ENCODE results near the gene ONECUT3.

The ONECUT3 gene

DNA sequence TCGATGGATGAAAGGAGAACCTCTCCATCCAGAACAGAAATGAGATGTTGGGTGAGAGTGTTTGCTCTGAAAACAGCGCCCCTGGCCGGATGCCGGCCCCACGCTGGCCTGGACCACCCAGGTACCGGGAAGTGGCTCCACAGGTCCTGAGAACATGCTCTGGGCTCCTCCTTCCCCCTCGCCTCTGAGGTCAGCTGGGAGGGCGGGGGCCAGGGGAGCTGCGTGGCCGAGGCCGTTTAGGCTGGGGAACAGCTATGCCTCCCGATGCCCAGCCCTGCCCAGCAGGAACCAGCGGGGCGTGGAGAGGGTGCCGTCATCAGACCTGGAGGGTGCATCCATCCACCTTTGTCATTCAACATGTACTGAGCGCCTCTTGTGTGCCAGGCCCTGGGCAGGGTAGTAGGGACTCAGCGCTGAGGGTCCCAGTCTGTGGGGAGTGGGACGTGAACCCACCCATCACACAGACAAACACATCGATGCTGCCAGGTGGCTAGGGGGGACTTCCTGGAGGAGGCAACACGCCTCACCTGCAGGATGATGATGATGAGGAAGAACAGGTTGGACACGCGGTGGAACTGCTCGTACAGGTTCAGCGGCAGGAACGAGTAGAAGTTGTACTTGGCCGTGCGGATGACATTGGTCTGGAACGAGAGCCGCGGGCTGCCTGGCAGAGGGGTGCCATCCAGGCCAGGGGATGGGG is 54.5 kb downstream of the ONECUT3 start:
- Histone ChIP-seq H3K27ac (ENCODE audit: low read depth in 2 of 2, low read length in 2 of 2) (no peak overlapping the region), H3K36me3 (ENCODE audit: control insufficient read depth in 2 of 2, insufficient read depth in 2 of 2, low read length in 2 of 2) (no peaks in the 10 kb centered on the region), H3K4me1 (ENCODE audit: control insufficient read depth in 2 of 2, insufficient read depth in 2 of 2, low read length in 2 of 2) (peaks cover 7 to 9% of the 10 kb centered on the region in 2 donors)

DNA sequence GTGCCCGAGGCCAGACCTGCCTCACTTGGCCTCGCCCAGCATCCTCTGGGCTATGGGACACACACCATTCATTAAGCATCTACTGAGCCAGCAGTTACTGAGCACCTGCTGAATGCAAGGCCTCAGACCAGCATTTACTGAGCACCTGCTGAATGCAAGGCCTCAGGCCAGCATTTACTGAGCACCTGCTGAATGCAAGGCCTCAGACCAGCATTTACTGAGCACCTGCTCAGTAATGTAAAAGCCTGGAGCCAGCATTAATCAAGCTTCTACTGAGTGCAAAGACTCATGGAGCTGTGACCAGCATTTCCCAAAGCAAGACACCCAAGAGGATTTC is 55.1 kb downstream of the ONECUT3 start:
- no peaks in the 10 kb centered on the region for H3K36me3 ChIP-seq (ENCODE audit: control insufficient read depth in 2 of 2, insufficient read depth in 2 of 2, low read length in 2 of 2)
- no peak overlapping the region for H3K9ac ChIP-seq (ENCODE audit: low read depth in 1 of 2, low read length in 2 of 2)
- H3K4me1 ChIP-seq (ENCODE audit: control insufficient read depth in 2 of 2, insufficient read depth in 2 of 2, low read length in 2 of 2), result peaks cover 12 to 14% of the 10 kb centered on the region in 2 donors
- H3K4me3 ChIP-seq (ENCODE audit: low read length in 2 of 2), result no peak overlapping the region
- H3K9me3 ChIP-seq (ENCODE audit: control insufficient read depth in 2 of 2, low read length in 2 of 2), result no peaks in the 10 kb centered on the region
- H3K27ac ChIP-seq (ENCODE audit: low read depth in 2 of 2, low read length in 2 of 2), result no peak overlapping the region
- H3K27me3 ChIP-seq (ENCODE audit: control insufficient read depth in 2 of 2, insufficient read depth in 2 of 2, low read length in 2 of 2), result no peaks in the 10 kb centered on the region

More for the DNA sequence above, 54.5 kb downstream of the ONECUT3 start:
- Histone ChIP-seq H3K9ac (ENCODE audit: low read depth in 1 of 2, low read length in 2 of 2) (no peak overlapping the region), H3K4me3 (ENCODE audit: low read length in 2 of 2) (no peak overlapping the region), H3K27me3 (ENCODE audit: control insufficient read depth in 2 of 2, insufficient read depth in 2 of 2, low read length in 2 of 2) (no peaks in the 10 kb centered on the region), H3K9me3 (ENCODE audit: control insufficient read depth in 2 of 2, low read length in 2 of 2) (no peaks in the 10 kb centered on the region)

DNA sequence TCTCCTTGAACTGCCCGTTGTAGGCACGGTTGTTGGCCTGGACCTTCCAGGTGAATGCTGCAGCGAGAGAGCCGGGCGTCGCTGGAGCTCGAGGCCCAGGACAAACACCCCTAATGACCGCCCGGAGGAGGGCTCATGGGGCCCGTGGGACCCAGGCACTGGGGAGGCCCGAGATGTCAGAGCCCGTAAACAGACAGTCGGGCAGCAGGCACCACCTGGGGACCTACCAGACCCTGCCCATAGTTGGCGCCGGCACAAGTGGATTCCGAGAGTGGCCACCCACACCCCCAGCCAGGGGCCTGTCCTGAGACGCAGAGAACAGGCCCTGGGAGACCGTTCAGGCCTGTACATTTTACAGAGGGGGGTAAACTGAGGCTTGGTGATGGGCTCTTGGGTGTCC is 56.4 kb downstream of the ONECUT3 start:
- Histone ChIP-seq H3K4me3 (ENCODE audit: low read length in 2 of 2) (no peak overlapping the region), H3K27ac (ENCODE audit: low read depth in 2 of 2, low read length in 2 of 2) (no peak overlapping the region), H3K27me3 (ENCODE audit: control insufficient read depth in 2 of 2, insufficient read depth in 2 of 2, low read length in 2 of 2) (no peaks in the 10 kb centered on the region), H3K9me3 (ENCODE audit: control insufficient read depth in 2 of 2, low read length in 2 of 2) (no peaks in the 10 kb centered on the region), H3K4me1 (ENCODE audit: control insufficient read depth in 2 of 2, insufficient read depth in 2 of 2, low read length in 2 of 2) (peaks cover 14 to 15% of the 10 kb centered on the region in 2 donors), H3K36me3 (ENCODE audit: control insufficient read depth in 2 of 2, insufficient read depth in 2 of 2, low read length in 2 of 2) (no peaks in the 10 kb centered on the region), H3K9ac (ENCODE audit: low read depth in 1 of 2, low read length in 2 of 2) (no peak overlapping the region)

DNA sequence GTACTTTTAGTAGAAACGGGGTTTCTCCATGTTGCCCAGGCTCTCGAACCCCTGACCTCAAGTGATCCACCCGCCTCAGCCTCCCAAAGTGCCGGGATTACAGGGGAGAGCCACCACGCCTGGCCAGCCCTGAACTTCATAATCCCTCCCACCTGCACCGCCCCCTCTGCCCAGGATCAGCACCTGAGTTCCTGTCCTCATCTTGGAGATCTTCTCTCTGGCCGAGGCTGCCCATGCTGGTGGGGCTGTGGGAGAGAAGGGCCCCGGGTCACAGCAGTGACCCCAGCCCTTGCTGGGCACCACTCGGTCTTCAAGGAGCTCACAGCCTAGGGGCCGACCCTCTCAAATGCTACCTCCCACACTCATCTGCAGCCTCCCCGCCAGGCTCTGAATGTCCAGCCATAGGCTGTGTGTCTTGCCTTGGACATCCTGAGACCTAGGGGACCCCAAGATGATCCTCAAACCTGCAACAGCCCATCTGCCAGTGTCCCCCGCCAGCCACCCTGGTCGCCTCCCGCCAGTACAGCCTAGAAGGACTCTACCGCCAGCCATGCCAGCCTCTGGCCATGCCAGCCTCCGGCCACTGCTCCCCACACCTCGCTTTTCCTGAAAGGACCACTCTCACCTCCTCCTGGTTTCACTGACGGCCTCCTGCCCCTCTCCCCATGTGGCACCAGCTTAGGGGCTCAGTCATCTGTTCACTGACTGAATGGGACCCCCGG is 57.3 kb downstream of the ONECUT3 start:
- Histone ChIP-seq H3K9me3 (ENCODE audit: control insufficient read depth in 2 of 2, low read length in 2 of 2) (no peaks in the 10 kb centered on the region), H3K4me1 (ENCODE audit: control insufficient read depth in 2 of 2, insufficient read depth in 2 of 2, low read length in 2 of 2) (peaks cover 14 to 15% of the 10 kb centered on the region in 2 donors), H3K4me3 (ENCODE audit: low read length in 2 of 2) (no peak overlapping the region), H3K27ac (ENCODE audit: low read depth in 2 of 2, low read length in 2 of 2) (no peak overlapping the region), H3K9ac (ENCODE audit: low read depth in 1 of 2, low read length in 2 of 2) (no peak overlapping the region), H3K27me3 (ENCODE audit: control insufficient read depth in 2 of 2, insufficient read depth in 2 of 2, low read length in 2 of 2) (no peaks in the 10 kb centered on the region), H3K36me3 (ENCODE audit: control insufficient read depth in 2 of 2, insufficient read depth in 2 of 2, low read length in 2 of 2) (no peaks in the 10 kb centered on the region)

- H3K9me3 ChIP-seq (ENCODE audit: control insufficient read depth in 2 of 2, low read length in 2 of 2), result no peaks in the 10 kb centered on the region
- H3K4me1 ChIP-seq (ENCODE audit: control insufficient read depth in 2 of 2, insufficient read depth in 2 of 2, low read length in 2 of 2), result peaks cover 14 to 15% of the 10 kb centered on the region in 2 donors
- H3K9ac ChIP-seq (ENCODE audit: low read depth in 1 of 2, low read length in 2 of 2), result peak overlapping the region in 1 of 2 donors; percentile 10
- peak overlapping the region in 1 of 2 donors; percentile 26 for H3K27ac ChIP-seq (ENCODE audit: low read depth in 2 of 2, low read length in 2 of 2)
- H3K36me3 ChIP-seq (ENCODE audit: control insufficient read depth in 2 of 2, insufficient read depth in 2 of 2, low read length in 2 of 2), result peaks cover under 1 to 6% of the 10 kb centered on the region in 2 donors
- no peaks in the 10 kb centered on the region for H3K27me3 ChIP-seq (ENCODE audit: control insufficient read depth in 2 of 2, insufficient read depth in 2 of 2, low read length in 2 of 2)
- H3K4me3 ChIP-seq (ENCODE audit: low read length in 2 of 2), result peak overlapping the region; percentile 35 to 44
Measured at GRCh38 chr19:1811472-1811894, 58.2 kb downstream of the ONECUT3 start.

- peaks cover 14 to 15% of the 10 kb centered on the region in 2 donors for H3K4me1 ChIP-seq (ENCODE audit: control insufficient read depth in 2 of 2, insufficient read depth in 2 of 2, low read length in 2 of 2)
- no peaks in the 10 kb centered on the region for H3K9me3 ChIP-seq (ENCODE audit: control insufficient read depth in 2 of 2, low read length in 2 of 2)
- no peaks in the 10 kb centered on the region for H3K27me3 ChIP-seq (ENCODE audit: control insufficient read depth in 2 of 2, insufficient read depth in 2 of 2, low read length in 2 of 2)
- H3K4me3 ChIP-seq (ENCODE audit: low read length in 2 of 2), result peak within 1 kb of the TSS; percentile 71 to 78
- peaks cover 4 to 10% of the 10 kb centered on the region in 2 donors for H3K36me3 ChIP-seq (ENCODE audit: control insufficient read depth in 2 of 2, insufficient read depth in 2 of 2, low read length in 2 of 2)
- H3K9ac ChIP-seq (ENCODE audit: low read depth in 1 of 2, low read length in 2 of 2), result peak within 1 kb of the TSS; percentile 60 to 63
- peak within 1 kb of the TSS; percentile 74 for H3K27ac ChIP-seq (ENCODE audit: low read depth in 2 of 2, low read length in 2 of 2)
Measured at GRCh38 chr19:1811942-1812425, 58.7 kb downstream of the ONECUT3 start, which contains the start of gene ATP8B3. Gene ATP8B3 (minus strand): TSS chr19:1812276. CDS start chr19:1811736, 540 bp downstream.

DNA sequence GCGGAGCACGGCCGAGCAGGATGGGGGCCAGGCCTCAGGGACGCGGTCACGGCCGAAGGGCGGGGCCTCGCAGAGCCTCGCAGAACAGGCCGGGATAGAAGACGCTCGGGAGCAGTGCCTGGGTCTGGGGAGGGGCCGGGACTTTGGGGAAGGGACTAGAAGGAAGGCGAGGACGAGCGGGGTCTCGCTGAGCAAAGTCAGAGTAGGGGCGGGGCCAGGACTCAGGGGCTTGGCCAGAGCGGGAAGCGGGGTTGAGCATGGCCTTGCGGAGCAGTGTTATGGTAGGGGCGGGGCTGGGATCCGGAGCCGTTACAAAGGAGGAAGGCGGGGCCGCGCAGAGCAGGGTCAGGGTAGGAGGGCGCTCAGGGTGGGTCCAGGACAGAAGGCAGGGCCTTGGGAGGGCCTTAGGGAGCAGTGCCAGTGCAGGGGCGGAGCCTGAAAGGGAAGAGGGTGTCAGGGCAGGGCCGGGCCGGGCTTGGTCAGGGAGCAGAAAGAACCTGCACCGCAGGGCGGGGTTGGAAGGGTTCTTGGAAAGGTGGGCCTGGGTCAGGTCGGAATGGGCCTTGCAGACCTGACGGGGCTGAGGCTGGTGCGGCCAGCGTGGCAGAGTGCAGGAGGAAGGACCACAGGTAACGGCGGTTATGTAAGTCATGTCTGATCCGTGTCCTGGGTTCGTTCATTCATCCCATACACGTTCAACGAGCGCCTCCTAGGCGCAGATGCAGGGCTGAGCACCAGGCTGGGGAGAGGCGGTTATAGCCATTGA is 59.3 kb downstream of the ONECUT3 start:
- Histone ChIP-seq H3K4me3 (ENCODE audit: low read length in 2 of 2) (peak overlapping the region; percentile 71 to 78), H3K27me3 (ENCODE audit: control insufficient read depth in 2 of 2, insufficient read depth in 2 of 2, low read length in 2 of 2) (no peaks in the 10 kb centered on the region), H3K4me1 (ENCODE audit: control insufficient read depth in 2 of 2, insufficient read depth in 2 of 2, low read length in 2 of 2) (peaks cover 14 to 15% of the 10 kb centered on the region in 2 donors), H3K9ac (ENCODE audit: low read depth in 1 of 2, low read length in 2 of 2) (peak overlapping the region; percentile 60 to 63), H3K9me3 (ENCODE audit: control insufficient read depth in 2 of 2, low read length in 2 of 2) (no peaks in the 10 kb centered on the region), H3K36me3 (ENCODE audit: control insufficient read depth in 2 of 2, insufficient read depth in 2 of 2, low read length in 2 of 2) (peaks cover 10 to 15% of the 10 kb centered on the region in 2 donors), H3K27ac (ENCODE audit: low read depth in 2 of 2, low read length in 2 of 2) (peak overlapping the region; percentile 74)

GRCh38 chr19:1813192-1814182 is 60.2 kb downstream of the ONECUT3 start:
- Histone ChIP-seq H3K4me3 (ENCODE audit: low read length in 2 of 2) (peak overlapping the region; percentile 71 to 78), H3K27ac (ENCODE audit: low read depth in 2 of 2, low read length in 2 of 2) (peak overlapping the region; percentile 74), H3K36me3 (ENCODE audit: control insufficient read depth in 2 of 2, insufficient read depth in 2 of 2, low read length in 2 of 2) (peaks cover 19 to 24% of the 10 kb centered on the region in 2 donors), H3K4me1 (ENCODE audit: control insufficient read depth in 2 of 2, insufficient read depth in 2 of 2, low read length in 2 of 2) (peaks cover 14 to 15% of the 10 kb centered on the region in 2 donors), H3K27me3 (ENCODE audit: control insufficient read depth in 2 of 2, insufficient read depth in 2 of 2, low read length in 2 of 2) (no peaks in the 10 kb centered on the region), H3K9ac (ENCODE audit: low read depth in 1 of 2, low read length in 2 of 2) (peak overlapping the region; percentile 60 to 63), H3K9me3 (ENCODE audit: control insufficient read depth in 2 of 2, low read length in 2 of 2) (no peaks in the 10 kb centered on the region)

GRCh38 chr19:1814391-1814790 is 61.1 kb downstream of the ONECUT3 start:
- H3K27me3 ChIP-seq (ENCODE audit: control insufficient read depth in 2 of 2, insufficient read depth in 2 of 2, low read length in 2 of 2), result no peaks in the 10 kb centered on the region
- H3K4me1 ChIP-seq (ENCODE audit: control insufficient read depth in 2 of 2, insufficient read depth in 2 of 2, low read length in 2 of 2), result peaks cover 14 to 15% of the 10 kb centered on the region in 2 donors
- H3K27ac ChIP-seq (ENCODE audit: low read depth in 2 of 2, low read length in 2 of 2), result no peak overlapping the region
- no peaks in the 10 kb centered on the region for H3K9me3 ChIP-seq (ENCODE audit: control insufficient read depth in 2 of 2, low read length in 2 of 2)
- H3K36me3 ChIP-seq (ENCODE audit: control insufficient read depth in 2 of 2, insufficient read depth in 2 of 2, low read length in 2 of 2), result peaks cover 26 to 28% of the 10 kb centered on the region in 2 donors
- no peak overlapping the region for H3K9ac ChIP-seq (ENCODE audit: low read depth in 1 of 2, low read length in 2 of 2)
- H3K4me3 ChIP-seq (ENCODE audit: low read length in 2 of 2), result no peak overlapping the region
